Muscle layer of duodenum (tissue), 2 donors: ENCODE data around the gene SLC19A3.
"Not testable (repeated sequence)": the region's sequence is repeated elsewhere in the genome, so short reads cannot be mapped to it uniquely, and the experiment has no call there.

Experiments
- H3K27ac ChIP-seq: one replicate; pipeline ENCODE4 v1.7.0; 2013; ENCODE audit warnings: mild to moderate bottlenecking, low read length
- H3K27me3 ChIP-seq: one replicate; pipeline ENCODE4 v1.7.0; 2013; ENCODE audit warnings: low read depth, mild to moderate bottlenecking, control low read depth, low read length
- H3K36me3 ChIP-seq, 2 donors: one replicate each; pipeline ENCODE4 v1.7.0; 2013; ENCODE audit warnings: low read length in 2 of 2, control low read depth in 1 of 2, mild to moderate bottlenecking in 1 of 2; ENCODE audit not compliant: insufficient read depth in 2 of 2, control insufficient read depth in 1 of 2
- H3K4me1 ChIP-seq, 2 donors: one replicate each; pipeline ENCODE4 v1.7.0; 2013; ENCODE audit warnings: low read length in 2 of 2, mild to moderate bottlenecking in 2 of 2, control low read depth in 1 of 2, moderate library complexity in 1 of 2; ENCODE audit not compliant: insufficient read depth in 2 of 2, control insufficient read depth in 1 of 2
- H3K4me3 ChIP-seq, 2 donors: one replicate each; pipeline ENCODE4 v1.7.0; 2013; ENCODE audit warnings: low read length in 2 of 2, low read depth in 1 of 2, mild to moderate bottlenecking in 1 of 2
- H3K9me3 ChIP-seq, 2 donors: one replicate each; pipeline ENCODE4 v1.7.0; 2013; ENCODE audit warnings: low read length in 2 of 2, control low read depth in 1 of 2, mild to moderate bottlenecking in 1 of 2; ENCODE audit not compliant: control insufficient read depth in 1 of 2
- donor health status: healthy.

Gene SLC19A3

DNA sequence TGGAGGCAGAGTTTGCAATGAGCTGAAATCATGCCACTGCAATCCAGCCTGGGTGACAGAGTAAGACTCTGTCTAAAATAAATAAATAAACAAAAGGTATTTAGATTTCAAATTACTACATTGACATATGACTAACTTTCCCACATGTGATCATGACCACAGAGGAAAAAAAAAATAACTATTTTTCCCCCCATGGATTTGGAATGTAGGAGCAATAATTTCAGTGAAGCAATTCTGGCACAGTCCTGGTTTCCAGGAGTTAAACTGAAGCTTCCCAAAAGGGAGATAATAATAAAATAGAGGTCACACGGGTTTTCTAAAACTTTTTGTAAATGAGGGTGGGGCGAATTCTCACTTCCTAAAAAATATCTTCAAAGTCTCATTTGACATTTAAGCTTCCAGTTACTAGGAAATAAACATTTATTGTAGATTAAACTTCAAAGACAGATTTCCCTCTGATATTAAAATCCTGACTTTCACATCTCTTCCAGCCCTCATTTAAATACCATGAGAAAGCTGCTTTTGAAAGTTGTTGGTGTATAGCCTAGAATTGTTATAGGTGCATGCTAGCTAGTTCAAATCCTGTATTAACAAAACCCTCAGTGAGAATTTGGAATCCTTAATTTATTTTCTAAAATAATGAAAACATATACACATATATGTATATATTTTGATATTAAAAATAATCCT, 20.7 kb downstream of the SLC19A3 start:
- no peaks in the 10 kb centered on the region for H3K27me3 ChIP-seq
- H3K9me3 ChIP-seq, result no peaks in the 10 kb centered on the region
- no peak overlapping the region for H3K4me3 ChIP-seq
- H3K4me1 ChIP-seq, result no peaks in the 10 kb centered on the region
- no peaks in the 10 kb centered on the region for H3K36me3 ChIP-seq
- no peak overlapping the region for H3K27ac ChIP-seq

DNA sequence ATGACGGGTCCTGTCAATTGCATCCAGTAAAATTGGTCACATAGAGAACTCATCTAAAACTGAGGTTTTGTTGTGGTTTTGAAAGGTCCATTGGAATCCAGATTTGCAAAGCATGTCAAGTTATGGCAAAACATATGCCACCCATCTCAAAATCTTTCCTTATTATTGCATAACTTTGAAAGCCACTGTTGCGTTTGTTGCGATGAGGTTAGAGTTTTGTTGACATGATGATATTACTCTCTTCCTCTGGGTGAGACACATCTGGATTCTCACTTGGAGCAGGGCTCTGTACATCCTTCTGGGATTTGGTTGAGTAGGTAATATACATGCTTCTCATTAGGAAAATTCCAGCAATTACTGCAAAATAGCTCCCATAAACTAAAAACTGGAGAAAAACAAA, 30.6 kb downstream of the SLC19A3 start:
- H3K27ac ChIP-seq, result no peak overlapping the region
- no peak overlapping the region for H3K4me3 ChIP-seq
- no peaks in the 10 kb centered on the region for H3K27me3 ChIP-seq
- no peaks in the 10 kb centered on the region for H3K36me3 ChIP-seq
- no peaks in the 10 kb centered on the region for H3K4me1 ChIP-seq
- H3K9me3 ChIP-seq, result no peaks in the 10 kb centered on the region

DNA sequence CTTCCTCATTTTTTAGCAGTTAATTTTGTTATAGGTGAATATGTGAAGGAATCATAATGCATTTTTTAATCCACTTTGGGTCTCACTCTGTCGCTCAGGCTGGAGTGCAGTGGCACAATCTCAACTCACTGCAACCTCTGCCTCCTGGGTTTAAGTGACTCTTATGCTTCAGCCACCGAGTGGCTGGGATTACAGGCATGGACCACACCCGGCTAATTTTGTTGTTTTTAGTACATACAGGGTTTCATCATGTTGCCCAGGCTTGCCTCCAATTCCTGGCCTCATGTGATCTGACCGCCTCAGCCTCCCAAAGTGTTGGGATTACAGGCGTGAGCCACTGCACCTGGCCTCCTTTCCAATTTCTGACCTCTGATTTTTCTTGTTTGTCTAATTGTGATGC, 33.6 kb downstream of the SLC19A3 start:
- no peak overlapping the region for H3K4me3 ChIP-seq
- H3K4me1 ChIP-seq, result no peaks in the 10 kb centered on the region
- no peak overlapping the region for H3K27ac ChIP-seq
- H3K9me3 ChIP-seq, result no peaks in the 10 kb centered on the region
- H3K27me3 ChIP-seq, result no peaks in the 10 kb centered on the region
- H3K36me3 ChIP-seq, result no peaks in the 10 kb centered on the region

DNA sequence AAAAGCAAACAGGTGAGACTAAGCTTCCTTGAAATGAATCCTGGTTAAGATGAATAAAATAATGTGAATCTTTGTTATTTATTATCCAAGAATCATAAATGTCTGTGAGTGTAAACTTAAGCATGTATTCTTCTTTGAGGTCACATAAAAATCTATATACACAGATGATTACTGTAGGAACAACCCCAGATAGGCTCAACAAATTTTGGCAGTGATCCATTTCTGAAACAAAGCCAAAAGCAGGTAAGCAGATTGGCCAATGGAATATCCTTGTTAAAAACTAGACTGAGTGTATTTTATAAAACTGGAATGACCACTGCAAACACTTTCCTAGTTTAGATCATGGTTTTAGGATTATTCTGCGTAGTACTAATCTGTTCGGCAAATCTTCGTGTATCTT, 39.9 kb downstream of the SLC19A3 start:
- no peaks in the 10 kb centered on the region for H3K4me1 ChIP-seq
- no peaks in the 10 kb centered on the region for H3K9me3 ChIP-seq
- no peak overlapping the region for H3K4me3 ChIP-seq
- no peaks in the 10 kb centered on the region for H3K36me3 ChIP-seq
- H3K27me3 ChIP-seq, result no peaks in the 10 kb centered on the region
- no peak overlapping the region for H3K27ac ChIP-seq

DNA sequence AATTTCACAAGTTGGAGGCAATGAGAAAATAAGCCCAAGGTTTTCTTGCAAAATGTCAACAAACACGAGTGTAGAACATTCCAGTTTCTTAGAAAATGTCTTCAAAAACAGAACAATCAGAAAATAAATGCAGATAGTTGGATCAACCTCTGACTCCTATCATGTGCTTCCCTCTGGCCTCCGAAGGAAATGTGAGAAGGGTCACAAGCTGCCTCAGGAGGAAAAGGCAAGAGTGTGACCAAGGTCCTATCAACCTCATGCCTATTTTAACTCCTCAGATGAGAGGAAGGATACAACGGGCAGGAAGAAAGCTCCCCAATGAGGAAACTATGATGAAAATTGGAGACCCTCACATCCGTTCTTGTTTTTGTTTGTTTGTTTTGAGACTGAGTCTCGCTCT, 43.3 kb downstream of the SLC19A3 start:
- H3K27me3 ChIP-seq, result no peaks in the 10 kb centered on the region
- no peaks in the 10 kb centered on the region for H3K4me1 ChIP-seq
- no peaks in the 10 kb centered on the region for H3K9me3 ChIP-seq
- H3K27ac ChIP-seq, result no peak overlapping the region
- H3K4me3 ChIP-seq, result no peak overlapping the region
- no peaks in the 10 kb centered on the region for H3K36me3 ChIP-seq

DNA sequence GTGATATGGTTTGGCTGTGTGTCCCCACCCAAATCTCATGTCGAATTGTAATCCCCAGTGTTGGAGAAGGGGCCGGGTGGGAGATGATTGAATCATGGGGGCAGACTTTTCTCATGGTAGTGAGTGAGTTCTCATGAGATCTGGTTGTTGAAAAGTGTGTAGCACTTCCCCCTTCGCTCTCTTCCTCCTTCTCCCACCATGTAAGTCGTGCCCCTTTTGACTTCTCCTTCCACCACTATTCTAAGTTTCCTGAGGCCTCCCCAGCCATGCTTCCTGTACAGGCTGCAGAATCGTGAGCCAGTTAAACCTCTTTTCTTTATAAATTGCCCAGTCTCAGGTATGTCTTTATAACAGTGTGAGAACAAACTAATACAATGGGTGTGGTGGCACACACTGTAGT, 44.2 kb downstream of the SLC19A3 start:
- not testable (repeated sequence) for H3K4me3 ChIP-seq, H3K4me1 ChIP-seq, H3K36me3 ChIP-seq, H3K27me3 ChIP-seq, H3K27ac ChIP-seq, H3K9me3 ChIP-seq

DNA sequence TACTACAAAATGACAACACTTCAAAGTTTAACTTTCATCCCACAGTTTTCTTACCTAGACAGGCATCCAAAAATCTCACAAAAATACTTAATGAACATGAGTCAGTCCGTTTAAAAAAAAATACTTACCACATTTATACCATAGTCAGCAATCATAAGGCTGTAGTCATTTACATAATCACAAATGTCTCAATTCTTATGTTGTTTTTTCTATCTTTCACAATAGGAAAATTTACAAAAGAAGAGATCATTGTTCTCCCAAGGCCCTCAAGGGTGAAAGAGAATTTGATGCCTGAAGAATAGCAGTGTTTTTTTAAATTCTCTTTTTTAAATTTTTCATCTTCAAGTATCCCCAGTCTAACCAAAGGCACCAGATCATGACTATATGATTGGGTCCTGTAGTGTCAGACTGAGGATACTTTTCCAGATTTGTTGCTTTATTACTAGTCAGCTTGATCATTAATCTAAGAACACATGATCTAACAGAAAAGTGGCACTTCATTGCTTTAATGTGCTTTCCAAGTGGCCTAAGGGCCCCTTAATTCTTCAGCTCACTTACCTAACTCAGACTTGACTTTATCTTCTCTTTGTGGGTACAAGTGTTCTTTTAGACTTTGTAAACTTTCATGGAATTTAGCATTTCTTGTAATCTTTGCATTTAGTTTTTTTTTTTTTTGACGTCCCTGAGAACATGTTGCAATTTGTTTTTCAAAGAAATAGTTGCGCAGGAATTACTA, 46.5 kb downstream of the SLC19A3 start:
- no peaks in the 10 kb centered on the region for H3K27me3 ChIP-seq
- no peaks in the 10 kb centered on the region for H3K9me3 ChIP-seq
- H3K4me1 ChIP-seq, result no peaks in the 10 kb centered on the region
- H3K36me3 ChIP-seq, result no peaks in the 10 kb centered on the region
- H3K4me3 ChIP-seq, result no peak overlapping the region
- no peak overlapping the region for H3K27ac ChIP-seq

DNA sequence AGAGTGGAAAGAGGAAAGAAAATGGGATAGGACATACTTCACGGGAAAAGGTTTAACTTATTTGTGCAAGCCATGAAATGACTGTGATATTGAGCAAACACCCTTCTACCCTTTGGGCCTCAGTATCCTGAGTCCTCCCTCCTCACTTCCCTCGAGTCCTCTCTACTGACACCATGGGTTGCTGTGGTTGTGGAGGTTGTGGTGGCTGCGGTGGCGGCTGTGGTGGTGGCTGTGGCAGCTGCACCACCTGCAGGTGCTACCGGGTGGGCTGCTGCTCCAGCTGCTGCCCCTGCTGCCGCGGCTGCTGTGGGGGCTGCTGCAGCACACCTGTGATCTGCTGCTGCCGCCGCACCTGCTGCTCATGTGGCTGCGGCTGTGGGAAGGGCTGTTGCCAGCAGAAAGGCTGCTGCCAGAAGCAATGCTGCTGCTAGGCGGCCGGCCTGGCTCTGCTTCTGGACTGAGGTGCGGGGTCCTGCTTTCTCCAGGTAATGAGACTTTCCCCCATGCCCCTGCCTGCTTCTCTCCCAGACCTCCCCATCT, 51.1 kb downstream of the SLC19A3 start, which contains the start of gene SCYGR5:
SCYGR5 (plus strand) TSS at position 174 of the 540 bp plus-strand sequence; CDS start at position 174, 0 bp downstream.
- not testable (repeated sequence) for H3K27me3 ChIP-seq, H3K4me3 ChIP-seq, H3K27ac ChIP-seq, H3K36me3 ChIP-seq, H3K4me1 ChIP-seq, H3K9me3 ChIP-seq

DNA sequence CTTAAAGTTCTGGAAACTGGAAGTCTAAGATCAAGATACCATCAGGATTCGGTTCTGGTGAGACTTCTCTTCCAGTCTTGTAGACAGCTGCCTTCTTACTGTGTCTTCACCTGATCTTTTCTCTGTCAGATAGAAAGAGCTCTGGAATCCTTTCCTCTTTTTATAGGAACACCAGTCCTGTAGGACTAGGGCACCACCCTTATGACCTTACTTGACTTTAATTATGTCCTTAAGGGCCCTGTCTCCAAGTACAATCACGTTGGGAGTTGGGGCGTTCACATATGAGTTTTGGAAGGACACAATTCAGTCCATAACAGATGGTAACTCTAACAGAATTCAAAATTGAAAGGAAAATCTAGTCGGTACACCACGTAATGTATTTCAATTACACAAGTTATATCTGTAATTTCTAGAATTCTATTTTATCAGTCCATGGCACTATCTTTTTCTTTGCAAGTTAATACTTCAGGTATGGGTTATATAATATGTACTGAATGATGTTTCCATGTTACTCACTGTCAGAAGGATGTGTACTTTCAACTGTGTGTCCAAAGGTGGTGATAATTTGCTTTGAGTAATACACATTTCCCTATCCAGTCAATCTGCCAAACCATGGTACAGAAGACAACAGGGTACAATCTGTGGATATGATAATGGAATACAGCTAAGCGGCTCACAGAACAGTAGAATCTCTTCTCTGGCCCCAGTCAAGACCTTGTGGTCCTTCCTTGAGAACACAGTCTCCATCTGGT, 52.5 kb downstream of the SLC19A3 start:
- H3K27me3 ChIP-seq, result no peaks in the 10 kb centered on the region
- H3K9me3 ChIP-seq, result no peaks in the 10 kb centered on the region
- H3K27ac ChIP-seq, result no peak overlapping the region
- H3K4me1 ChIP-seq, result no peaks in the 10 kb centered on the region
- no peaks in the 10 kb centered on the region for H3K36me3 ChIP-seq
- no peak overlapping the region for H3K4me3 ChIP-seq

DNA sequence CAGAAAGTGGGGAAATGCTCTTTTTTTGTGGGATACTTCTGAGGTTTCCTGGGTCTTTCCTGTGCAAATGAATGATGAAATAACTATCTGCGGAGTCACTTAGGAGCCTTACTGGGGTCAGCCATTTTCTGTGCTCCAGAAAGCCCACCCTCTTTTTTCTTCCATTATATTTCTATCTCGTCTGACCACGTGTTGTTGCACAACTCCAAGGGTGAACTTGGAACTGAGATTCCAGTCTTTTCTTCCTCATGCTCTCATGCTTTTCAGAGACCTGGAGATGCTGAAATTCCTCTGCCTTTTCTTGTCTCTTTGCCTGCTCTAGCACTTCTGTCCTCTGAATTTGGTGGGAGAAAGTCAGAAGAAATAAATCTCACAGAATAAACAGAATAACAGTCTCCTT, 56.0 kb downstream of the SLC19A3 start:
- H3K9me3 ChIP-seq, result no peaks in the 10 kb centered on the region
- H3K27me3 ChIP-seq, result no peaks in the 10 kb centered on the region
- no peaks in the 10 kb centered on the region for H3K4me1 ChIP-seq
- H3K36me3 ChIP-seq, result no peaks in the 10 kb centered on the region
- H3K27ac ChIP-seq, result no peak overlapping the region
- H3K4me3 ChIP-seq, result no peak overlapping the region

DNA sequence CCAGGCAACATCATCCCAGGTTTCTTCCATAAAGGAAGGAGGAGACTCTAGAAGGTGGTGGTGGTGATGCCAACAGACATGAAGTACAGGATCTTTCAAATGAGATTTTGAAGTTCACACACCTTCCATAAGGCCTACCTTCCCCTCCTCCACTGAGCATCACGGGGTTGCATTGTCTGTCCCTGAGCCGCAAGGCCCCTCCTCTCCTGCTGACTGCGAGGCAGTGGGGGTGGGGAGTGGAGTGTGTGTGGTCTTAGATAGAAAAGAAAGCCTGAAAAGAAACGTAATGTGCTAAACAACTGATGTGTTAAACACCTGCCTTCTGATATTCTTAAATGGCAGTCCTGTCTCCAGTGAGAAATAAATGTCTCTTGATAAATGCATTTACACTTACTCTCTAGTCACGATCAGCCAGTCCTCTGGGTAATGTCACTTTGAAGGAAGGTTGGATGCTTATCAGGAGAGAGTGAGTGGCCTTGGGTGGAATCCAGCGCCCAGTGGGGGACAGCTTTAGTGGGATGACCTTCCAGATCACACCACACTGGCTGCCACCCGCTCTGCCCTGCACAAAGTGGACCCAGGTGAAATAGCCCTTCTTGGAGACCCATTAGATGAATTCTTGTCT, 56.7 kb downstream of the SLC19A3 start:
- no peak overlapping the region for H3K4me3 ChIP-seq
- H3K27me3 ChIP-seq, result no peaks in the 10 kb centered on the region
- no peaks in the 10 kb centered on the region for H3K9me3 ChIP-seq
- H3K27ac ChIP-seq, result no peak overlapping the region
- H3K36me3 ChIP-seq, result no peaks in the 10 kb centered on the region
- H3K4me1 ChIP-seq, result no peaks in the 10 kb centered on the region
